ENCODE measurements around the gene SLA2. TPM values are rescaled to one million over a fixed set of nuclear protein-coding genes. Genes with fewer than 3 reads are reported as not detected.
"Not testable (repeated sequence)": the region's sequence is repeated elsewhere in the genome, so short reads cannot be mapped to it uniquely, and the experiment has no call there.

Gene SLA2
- polyA plus RNA-seq (2011; rRNA removed) (not detected in 2 replicates), polyA minus RNA-seq (2011; rRNA and poly(A)+ RNA removed) (not detected in 2 replicates)

GRCh38 chr20:36645998-36646397 is at the start of gene SLA2:
Gene SLA2, minus strand, starts transcription at chr20:36646196. Its CDS starts 4,861 bp downstream, at chr20:36641335.
- Histone ChIP-seq H3K27me3 (ENCODE audit: control insufficient read depth, insufficient read depth, low read length) (no peaks in the 10 kb centered on the region), H3K36me3 (ENCODE audit: control insufficient read depth, insufficient read depth, low read length) (no peaks in the 10 kb centered on the region), H3K4me3 (ENCODE audit: low read depth, low read length) (no peak within 1 kb of the TSS)
- TF ChIP-seq CTCF (IDR thresholded peaks at IDR 0.05; ENCODE audit: insufficient read depth, low read depth, low read length): no peak
- no peak for DNase-seq (ENCODE audit: low read depth)
- POLR2A ChIA-PET: no interaction called here
- CTCF ChIA-PET: no interaction called here

GRCh38 chr20:36695467-36695866 is 49.5 kb upstream of the SLA2 start:
- H3K27me3 ChIP-seq (ENCODE audit: control insufficient read depth, insufficient read depth, low read length); DNase-seq (ENCODE audit: low read depth); POLR2A ChIA-PET; H3K4me3 ChIP-seq (ENCODE audit: low read depth, low read length); H3K36me3 ChIP-seq (ENCODE audit: control insufficient read depth, insufficient read depth, low read length): not testable (repeated sequence)
- CTCF ChIA-PET: interaction anchor here (1.5 kb wide), 1 partner anchor 9 kb away, joined by 4 read pairs; no protein-coding TSS in a partner anchor

GRCh38 chr20:36688630-36689029 is 42.6 kb upstream of the SLA2 start:
- DNase-seq (ENCODE audit: low read depth): no peak
- TF ChIP-seq CTCF (IDR thresholded peaks at IDR 0.05; ENCODE audit: insufficient read depth, low read depth, low read length): no peak
- Histone ChIP-seq H3K27me3 (ENCODE audit: control insufficient read depth, insufficient read depth, low read length) (no peaks in the 10 kb centered on the region), H3K36me3 (ENCODE audit: control insufficient read depth, insufficient read depth, low read length) (no peaks in the 10 kb centered on the region), H3K4me3 (ENCODE audit: low read depth, low read length) (no peak overlapping the region)
- ChIA-PET CTCF (no interaction called here), POLR2A (no interaction called here)

- DNase-seq (ENCODE audit: low read depth): no peak
- Histone ChIP-seq H3K4me3 (ENCODE audit: low read depth, low read length) (no peak overlapping the region), H3K27me3 (ENCODE audit: control insufficient read depth, insufficient read depth, low read length) (no peaks in the 10 kb centered on the region), H3K36me3 (ENCODE audit: control insufficient read depth, insufficient read depth, low read length) (no peaks in the 10 kb centered on the region)
- ChIA-PET POLR2A (no interaction called here), CTCF (no interaction called here)
- TF ChIP-seq CTCF (IDR thresholded peaks at IDR 0.05; ENCODE audit: insufficient read depth, low read depth, low read length): no peak
Measured at GRCh38 chr20:36687850-36688249, 41.9 kb upstream of the SLA2 start.

- Histone ChIP-seq H3K4me3 (ENCODE audit: low read depth, low read length) (no peak overlapping the region), H3K27me3 (ENCODE audit: control insufficient read depth, insufficient read depth, low read length) (no peaks in the 10 kb centered on the region), H3K36me3 (ENCODE audit: control insufficient read depth, insufficient read depth, low read length) (peaks cover 2% of the 10 kb centered on the region; the same call in 1 of the 2 replicates)
- CTCF ChIA-PET: interaction anchor here (1.0 to 1.2 kb wide), 2 partner anchors 8 to 200 kb away, joined by 3 to 4 read pairs; no protein-coding TSS in a partner anchor
- POLR2A ChIA-PET: no interaction called here
- no peak for TF ChIP-seq CTCF (IDR thresholded peaks at IDR 0.05; ENCODE audit: insufficient read depth, low read depth, low read length)
- DNase-seq (ENCODE audit: low read depth): no peak
Measured at GRCh38 chr20:36686944-36687343, 40.9 kb upstream of the SLA2 start.

- ChIA-PET CTCF (interaction anchor here (1.0 to 1.2 kb wide), 2 partner anchors 8 to 200 kb away, joined by 3 to 4 read pairs; no protein-coding TSS in a partner anchor), POLR2A (no interaction called here)
- DNase-seq (ENCODE audit: low read depth): no peak
- no peak for TF ChIP-seq CTCF (IDR thresholded peaks at IDR 0.05; ENCODE audit: insufficient read depth, low read depth, low read length)
- Histone ChIP-seq H3K27me3 (ENCODE audit: control insufficient read depth, insufficient read depth, low read length) (no peaks in the 10 kb centered on the region), H3K36me3 (ENCODE audit: control insufficient read depth, insufficient read depth, low read length) (peaks cover 2% of the 10 kb centered on the region; the same call in 1 of the 2 replicates), H3K4me3 (ENCODE audit: low read depth, low read length) (no peak overlapping the region)
Measured at GRCh38 chr20:36686504-36686903, 40.5 kb upstream of the SLA2 start.
